LNCAP (cell line): ENCODE results near the gene PHRF1.

Experiments used
- CTCF ChIP-seq: fragments of 450-650 bp; IDR thresholded peaks from 2 replicates; pipeline ENCODE4 v1.5.1; 2017; ENCODE audit warnings: mild to moderate bottlenecking

Gene PHRF1

GRCh38 chr11:557328-558132 is 18.7 kb upstream of the PHRF1 start:
- no peak for TF ChIP-seq CTCF

DNA sequence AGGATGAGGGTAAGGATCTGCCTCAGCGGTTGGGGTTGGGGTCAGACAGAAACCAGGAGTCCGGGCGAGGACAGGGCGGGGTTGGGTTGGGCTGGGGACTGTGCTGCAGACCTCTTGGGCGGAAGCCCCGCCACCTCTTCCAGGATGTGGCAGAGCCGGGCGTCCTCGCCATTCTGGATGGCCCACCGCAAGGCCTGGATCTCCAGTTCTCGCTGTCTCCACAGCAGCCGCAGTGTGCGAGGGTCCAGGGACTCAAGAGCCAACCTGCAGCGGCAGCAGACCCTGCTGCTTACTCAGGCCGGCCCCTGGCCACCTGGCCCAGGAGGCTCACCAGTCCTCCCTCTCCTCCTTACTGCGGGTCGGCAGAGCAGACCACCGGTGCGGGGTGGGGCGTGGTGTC is 17.8 kb upstream of the PHRF1 start:
- TF ChIP-seq CTCF: no peak

DNA sequence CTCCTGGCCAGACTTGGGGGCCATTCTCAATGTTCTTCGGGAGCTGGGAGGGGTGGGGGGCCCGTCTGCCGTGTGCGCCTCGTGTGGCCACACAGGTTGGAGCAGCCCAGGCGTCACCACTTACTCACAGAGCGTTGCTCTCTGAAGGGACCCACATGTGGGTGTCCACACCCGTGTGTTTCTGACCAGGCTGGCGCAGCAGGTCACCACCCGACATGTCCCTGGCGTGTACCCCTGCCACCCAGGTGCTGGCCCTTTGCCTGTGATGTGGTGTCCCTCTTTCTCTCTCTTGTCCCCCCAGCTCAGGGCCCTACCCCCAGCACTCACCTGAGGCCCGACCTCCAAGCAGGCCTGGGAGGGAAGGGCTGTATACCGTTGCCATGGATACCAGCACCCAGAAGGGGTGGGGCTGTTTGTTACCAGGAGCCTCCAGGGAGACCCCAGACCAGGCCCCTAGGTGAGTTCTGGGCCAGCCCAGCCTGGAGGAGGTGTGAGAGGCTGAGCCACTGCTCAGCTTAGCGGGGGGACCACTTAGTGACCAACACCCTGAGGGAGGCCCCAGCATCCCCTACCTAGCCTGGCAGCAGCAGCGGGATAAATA is 17.1 kb upstream of the PHRF1 start:
- no peak for TF ChIP-seq CTCF

GRCh38 chr11:559712-560304 is 16.5 kb upstream of the PHRF1 start:
- no peak for TF ChIP-seq CTCF

DNA sequence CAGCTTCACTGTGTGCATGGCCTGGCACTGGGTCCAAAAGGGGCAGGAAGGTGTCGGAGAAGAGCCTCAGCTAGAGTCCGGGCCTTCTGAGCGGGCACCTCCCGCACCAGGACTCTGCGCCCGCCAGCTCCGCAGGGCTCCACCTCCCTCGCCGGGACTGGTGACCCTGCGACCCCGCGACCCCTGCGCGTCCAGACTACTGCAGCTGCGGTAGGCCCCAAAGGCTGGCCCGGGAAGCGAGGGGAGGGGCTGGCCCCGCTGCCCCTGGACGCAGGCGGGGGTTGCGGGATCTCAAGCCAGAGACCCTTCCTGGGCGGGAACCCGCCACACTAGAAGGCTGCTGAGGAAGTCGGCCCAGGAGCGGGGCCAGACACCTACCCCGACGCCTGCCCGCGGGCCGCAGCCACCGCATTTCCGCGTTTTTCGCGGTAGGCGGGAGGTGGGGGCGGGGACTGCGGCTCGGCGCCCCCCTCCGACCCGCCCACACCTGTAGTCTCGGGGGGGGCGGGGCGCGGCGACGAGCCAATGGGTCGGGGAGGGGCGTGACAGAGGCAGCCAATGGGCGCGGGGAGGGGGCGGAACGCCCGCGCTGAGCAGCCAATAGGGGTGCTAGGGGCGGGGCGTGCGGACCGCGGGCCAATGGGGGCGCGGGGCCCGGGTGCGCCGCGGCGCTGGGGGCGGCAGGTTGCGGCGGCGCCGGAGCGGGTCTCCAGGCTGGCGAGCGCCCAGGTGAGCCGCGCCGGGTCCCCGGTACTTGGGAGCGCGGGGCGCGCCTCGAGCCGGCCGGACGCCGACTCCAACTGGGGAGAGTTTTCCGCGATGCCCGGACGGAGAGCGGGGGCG is 15.7 kb upstream of the PHRF1 start, which contains the start of the genes LMNTD2 and RASSF7:
LMNTD2 (minus strand) TSS at position 434 of the 843 bp plus-strand sequence; CDS start at position 412, 22 bp downstream.
RASSF7 (plus strand) TSS at position 666 of the 843 bp plus-strand sequence. CDS start 799 bp downstream, outside the sequence.
- no peak for TF ChIP-seq CTCF

GRCh38 chr11:561148-562003 is 14.9 kb upstream of the PHRF1 start:
- no peak for TF ChIP-seq CTCF
